ENCODE measurements around the gene HEXIM2. TPM values are rescaled to one million over a fixed set of nuclear protein-coding genes. Genes with fewer than 3 reads are reported as not detected.

The HEXIM2 gene
- total and polyA plus RNA-seq, 2 of the 13 experiments (the other 11 are each of a cell fraction or from before 2014, with no cell fraction given): 27.1 to 32.4 TPM

DNA sequence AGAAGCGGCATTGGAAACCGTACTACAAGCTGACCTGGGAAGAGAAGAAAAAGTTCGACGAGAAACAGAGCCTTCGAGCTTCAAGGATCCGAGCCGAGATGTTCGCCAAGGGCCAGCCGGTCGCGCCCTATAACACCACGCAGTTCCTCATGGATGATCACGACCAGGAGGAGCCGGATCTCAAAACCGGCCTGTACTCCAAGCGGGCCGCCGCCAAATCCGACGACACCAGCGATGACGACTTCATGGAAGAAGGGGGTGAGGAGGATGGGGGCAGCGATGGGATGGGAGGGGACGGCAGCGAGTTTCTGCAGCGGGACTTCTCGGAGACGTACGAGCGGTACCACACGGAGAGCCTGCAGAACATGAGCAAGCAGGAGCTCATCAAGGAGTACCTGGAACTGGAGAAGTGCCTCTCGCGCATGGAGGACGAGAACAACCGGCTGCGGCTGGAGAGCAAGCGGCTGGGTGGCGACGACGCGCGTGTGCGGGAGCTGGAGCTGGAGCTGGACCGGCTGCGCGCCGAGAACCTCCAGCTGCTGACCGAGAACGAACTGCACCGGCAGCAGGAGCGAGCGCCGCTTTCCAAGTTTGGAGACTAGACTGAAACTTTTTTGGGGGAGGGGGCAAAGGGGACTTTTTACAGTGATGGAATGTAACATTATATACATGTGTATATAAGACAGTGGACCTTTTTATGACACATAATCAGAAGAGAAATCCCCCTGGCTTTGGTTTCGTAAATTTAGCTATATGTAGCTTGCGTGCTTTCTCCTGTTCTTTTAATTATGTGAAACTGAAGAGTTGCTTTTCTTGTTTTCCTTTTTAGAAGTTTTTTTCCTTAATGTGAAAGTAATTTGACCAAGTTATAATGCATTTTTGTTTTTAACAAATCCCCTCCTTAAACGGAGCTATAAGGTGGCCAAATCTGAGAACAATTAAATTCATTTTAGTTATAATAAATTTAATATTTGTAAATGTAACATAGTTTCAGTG lies 11.7 kb upstream of the HEXIM2 start (continued):
- TF ChIP-seq, protein P1, sequence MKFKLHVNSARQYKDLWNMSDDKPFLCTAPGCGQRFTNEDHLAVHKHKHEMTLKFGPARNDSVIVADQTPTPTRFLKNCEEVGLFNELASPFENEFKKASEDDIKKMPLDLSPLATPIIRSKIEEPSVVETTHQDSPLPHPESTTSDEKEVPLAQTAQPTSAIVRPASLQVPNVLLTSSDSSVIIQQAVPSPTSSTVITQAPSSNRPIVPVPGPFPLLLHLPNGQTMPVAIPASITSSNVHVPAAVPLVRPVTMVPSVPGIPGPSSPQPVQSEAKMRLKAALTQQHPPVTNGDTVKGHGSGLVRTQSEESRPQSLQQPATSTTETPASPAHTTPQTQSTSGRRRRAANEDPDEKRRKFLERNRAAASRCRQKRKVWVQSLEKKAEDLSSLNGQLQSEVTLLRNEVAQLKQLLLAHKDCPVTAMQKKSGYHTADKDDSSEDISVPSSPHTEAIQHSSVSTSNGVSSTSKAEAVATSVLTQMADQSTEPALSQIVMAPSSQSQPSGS (CRISPR knock-in tag; IDR thresholded peaks at IDR 0.05): 0 out of 2 replicates have a peak, but pooled peaks have one; percentile 39
- TF ChIP-seq ZBTB7B (CRISPR knock-in tag; IDR thresholded peaks at IDR 0.05) (no peak; the same call in 1 of the 2 replicates), ZNF484 (CRISPR knock-in tag; IDR thresholded peaks at IDR 0.05; ENCODE audit: borderline replicate concordance, low read depth) (no peak), HOXA9 (CRISPR knock-in tag; IDR thresholded peaks at IDR 0.05; ENCODE audit: borderline replicate concordance) (peak; percentile 54; the same call in 1 of the 2 replicates), ATF7-NPFF (CRISPR knock-in tag; IDR thresholded peaks at IDR 0.05; ENCODE audit: low read depth) (no peak), ZNF280B (CRISPR knock-in tag; IDR thresholded peaks at IDR 0.05; ENCODE audit: borderline replicate concordance) (peak; percentile 38; the same call in 1 of the 2 replicates), MTF2 (CRISPR knock-in tag; IDR thresholded peaks at IDR 0.05; ENCODE audit: borderline replicate concordance) (no peak), ZBTB40 (IDR thresholded peaks at IDR 0.05) (no peak), ZBTB40 (CRISPR knock-in tag; IDR thresholded peaks at IDR 0.05) (no peak), ASH2L (IDR thresholded peaks at IDR 0.05; ENCODE audit: insufficient read length, low read depth, low read length) (peak; percentile 0), RXRB (CRISPR knock-in tag; IDR thresholded peaks at IDR 0.05; ENCODE audit: borderline replicate concordance) (peak; percentile 33; the same call in 1 of the 2 replicates), IRF9 (CRISPR knock-in tag; IDR thresholded peaks at IDR 0.05; ENCODE audit: borderline replicate concordance) (peak; percentile 77; the same call in 1 of the 2 replicates), ZFP82 (CRISPR knock-in tag; IDR thresholded peaks at IDR 0.05; ENCODE audit: borderline replicate concordance) (0 out of 2 replicates have a peak, but pooled peaks have one; percentile 16)
